ENCODE results near the gene CAPN14. TPM values are rescaled to one million over a fixed set of nuclear protein-coding genes. Genes with fewer than 3 reads are reported as not detected.
A peak's percentile ranks its signal among the peaks of the same experiment; 100 is the strongest.

The CAPN14 gene
- total RNA-seq, 1 experiment from 2014 or later: 0.13 TPM

GRCh38 chr2:31234683-31235503 is 17.6 kb upstream of the CAPN14 start:
- ChIA-PET CTCF (no interaction called here), POLR2A (ENCODE audit: low non-redundant PET) (no interaction called here)
- BruUV-seq (replicated peaks): no TSS peak
- Histone ChIP-seq H3K9me3 (ENCODE audit: low read depth, low read length, poor library complexity, severe bottlenecking) (no peaks in the 10 kb centered on the region), H3K27me3 (replicated peaks; ENCODE audit: insufficient read depth, low read depth, low read length, poor library complexity) (peaks cover 3% of the 10 kb centered on the region), H3K4me3 (ENCODE audit: low read depth, low read length, poor library complexity, severe bottlenecking) (peak overlapping the region; percentile 55), H3K36me3 (ENCODE audit: insufficient read depth, low read length, poor library complexity, severe bottlenecking) (no peaks in the 10 kb centered on the region), H3K27ac (ENCODE audit: low read depth, low read length, poor library complexity, severe bottlenecking) (no peak overlapping the region), H3K4me1 (ENCODE audit: insufficient read depth, low read length, poor library complexity, severe bottlenecking) (peaks cover 5% of the 10 kb centered on the region)
- intact Hi-C loops (cut with micrococcal nuclease; ENCODE audit: unreplicated experiment): loop anchor here (2.0 kb wide), 1 partner anchor 98 kb away; no protein-coding TSS in a partner anchor
- no peak for DNase-seq (ENCODE audit: low spot score)
- TF ChIP-seq EZH2 (IDR thresholded peaks at IDR 0.05; ENCODE audit: borderline replicate concordance, low read depth, low read length, poor library complexity, severe bottlenecking) (no peak), CTCF (conservative IDR thresholded peaks at IDR 0.05; ENCODE audit: low read depth, low read length) (no peak)

- peak; percentile 94 for DNase-seq (ENCODE audit: low spot score)
- H3K27me3 ChIP-seq (replicated peaks; ENCODE audit: insufficient read depth, low read depth, low read length, poor library complexity): peaks cover 7% of the 10 kb centered on the region
- no peaks in the 10 kb centered on the region for H3K36me3 ChIP-seq (ENCODE audit: insufficient read depth, low read length, poor library complexity, severe bottlenecking)
- H3K27ac ChIP-seq (ENCODE audit: low read depth, low read length, poor library complexity, severe bottlenecking): no peak within 1 kb of the TSS
- H3K9me3 ChIP-seq (ENCODE audit: low read depth, low read length, poor library complexity, severe bottlenecking): no peaks in the 10 kb centered on the region
- TF ChIP-seq CTCF (conservative IDR thresholded peaks at IDR 0.05; ENCODE audit: low read depth, low read length): peak; percentile 60
- no peak for TF ChIP-seq EZH2 (IDR thresholded peaks at IDR 0.05; ENCODE audit: borderline replicate concordance, low read depth, low read length, poor library complexity, severe bottlenecking)
- peak within 1 kb of the TSS; percentile 55 for H3K4me3 ChIP-seq (ENCODE audit: low read depth, low read length, poor library complexity, severe bottlenecking)
- intact Hi-C loops (cut with micrococcal nuclease; ENCODE audit: unreplicated experiment): loop anchor here (2.0 kb wide), 1 partner anchor 99 kb away; no protein-coding TSS in a partner anchor
- BruUV-seq (replicated peaks): no TSS peak
- CTCF ChIA-PET: interaction anchor here (0.6 to 1.0 kb wide), 2 partner anchors 99 to 340 kb away, joined by 4 read pairs; no protein-coding TSS in a partner anchor
- H3K4me1 ChIP-seq (ENCODE audit: insufficient read depth, low read length, poor library complexity, severe bottlenecking): peaks cover 5% of the 10 kb centered on the region
- POLR2A ChIA-PET (ENCODE audit: low non-redundant PET): no interaction called here
Observed at GRCh38 chr2:31233741-31234682, 16.7 kb upstream of the CAPN14 start, which contains the start of gene EHD3. TSS of gene EHD3 (plus strand) at chr2:31234152. CDS start at chr2:31234622, 470 bp downstream.

GRCh38 chr2:31233231-31233630 is 15.9 kb upstream of the CAPN14 start:
- Histone ChIP-seq H3K4me3 (ENCODE audit: low read depth, low read length, poor library complexity, severe bottlenecking) (peak overlapping the region; percentile 55), H3K4me1 (ENCODE audit: insufficient read depth, low read length, poor library complexity, severe bottlenecking) (peaks cover 5% of the 10 kb centered on the region), H3K27ac (ENCODE audit: low read depth, low read length, poor library complexity, severe bottlenecking) (no peak overlapping the region), H3K36me3 (ENCODE audit: insufficient read depth, low read length, poor library complexity, severe bottlenecking) (no peaks in the 10 kb centered on the region), H3K9me3 (ENCODE audit: low read depth, low read length, poor library complexity, severe bottlenecking) (no peaks in the 10 kb centered on the region), H3K27me3 (replicated peaks; ENCODE audit: insufficient read depth, low read depth, low read length, poor library complexity) (peaks cover 7% of the 10 kb centered on the region)
- intact Hi-C loops (cut with micrococcal nuclease; ENCODE audit: unreplicated experiment): no loop called here
- peak; percentile 23 for DNase-seq (ENCODE audit: low spot score)
- TF ChIP-seq EZH2 (IDR thresholded peaks at IDR 0.05; ENCODE audit: borderline replicate concordance, low read depth, low read length, poor library complexity, severe bottlenecking) (no peak), CTCF (conservative IDR thresholded peaks at IDR 0.05; ENCODE audit: low read depth, low read length) (no peak)
- no TSS peak for BruUV-seq (replicated peaks)
- POLR2A ChIA-PET (ENCODE audit: low non-redundant PET): no interaction called here
- CTCF ChIA-PET: interaction anchor here (1.0 kb wide), 1 partner anchor 100 kb away, joined by 4 read pairs; no protein-coding TSS in a partner anchor
